Hepatocyte (in vitro differentiated cells): ENCODE data around the gene MTFR1L.

Experiments used
- CTCF ChIP-seq: fragments of 200-600 bp; sonication (generic); IDR thresholded peaks from 2 replicates; pipeline ENCODE4 v1.5.1; 2016; ENCODE audit warnings: antibody characterized with exemption, mild to moderate bottlenecking; ENCODE audit not compliant: poor library complexity
- EZH2 ChIP-seq: fragments of 200-600 bp; sonication (generic); IDR thresholded peaks from 2 replicates; pipeline ENCODE4 v1.6.1; 2016; ENCODE audit warnings: antibody characterized with exemption, mild to moderate bottlenecking, borderline replicate concordance

- TF ChIP-seq CTCF (no peak), EZH2 (no peak)
These were observed 18.9 kb upstream of the MTFR1L start for GRCh38 chr1:25800703-25801377.
